Muscle of arm (tissue), 12 donors: ENCODE data around the gene ERAL1. TPM values are rescaled to one million over a fixed set of nuclear protein-coding genes. Genes with fewer than 3 reads are reported as not detected.

Source experiments
- polyA plus RNA-seq, 12 donors: library from polyadenylated mRNA; unstranded; fragments of 120-200 nt; gene quantifications; one replicate each; pipeline ENCODE4 v1.2.1, GENCODE V29; 2013; ENCODE audit not compliant: insufficient read length in 12 of 12

Gene ERAL1
- polyA plus RNA-seq, 12 donors: 40.2 to 105 (median 44.9) TPM; not detected in 1

Other genes starting within 250 kb of the ERAL1 start
- 10 to 100 TPM in 9 of 12 donors, 1 to 10 TPM in 2, not detected in 1; 8.0 to 32.5 (median 16.8) TPM for gene RSKR, start 240.8 kb upstream of the ERAL1 start, polyA plus RNA-seq
- gene BLTP2, start 209.9 kb upstream of the ERAL1 start, polyA plus RNA-seq: 10 to 100 TPM in 11 of 12 donors, not detected in 1; 47.5 to 88.6 (median 53.1) TPM
- 10 to 100 TPM in 11 of 12 donors, not detected in 1; 31.3 to 49.8 (median 39.7) TPM for gene SDF2, start 193.1 kb upstream of the ERAL1 start, polyA plus RNA-seq
- 10 to 100 TPM in 11 of 12 donors, not detected in 1; 36.7 to 76.8 (median 40.9) TPM for gene SUPT6H, start 192.8 kb upstream of the ERAL1 start, polyA plus RNA-seq
- gene PROCA1, start 143.1 kb upstream of the ERAL1 start, polyA plus RNA-seq: 1 to 10 TPM in 10 of 12 donors, not detected in 2; 1.6 to 9.0 (median 2.5) TPM
- 10 to 100 TPM in 11 of 12 donors, not detected in 1; 49.7 to 98.2 (median 66.4) TPM for gene RAB34, start 137.1 kb upstream of the ERAL1 start, polyA plus RNA-seq
- gene RPL23A, start 135.0 kb upstream of the ERAL1 start, polyA plus RNA-seq: 1,000 to 10,000 TPM in 9 of 12 donors, 100 to 1,000 TPM in 2, not detected in 1; 515 to 1,778 (median 1,509) TPM
- 1 to 10 TPM in 10 of 12 donors, not detected in 2; 2.5 to 5.4 (median 3.4) TPM for gene TLCD1, start 128.8 kb upstream of the ERAL1 start, polyA plus RNA-seq
- 1 to 10 TPM in 11 of 12 donors, not detected in 1; 1.8 to 7.8 (median 2.6) TPM for gene NEK8, start 126.2 kb upstream of the ERAL1 start, polyA plus RNA-seq
- gene TRAF4, start 111.0 kb upstream of the ERAL1 start, polyA plus RNA-seq: 10 to 100 TPM in 11 of 12 donors, not detected in 1; 39.4 to 93.0 (median 48.8) TPM
- 10 to 100 TPM in 11 of 12 donors, not detected in 1; 10.4 to 21.4 (median 12.9) TPM for gene FAM222B, start 12.2 kb upstream of the ERAL1 start, polyA plus RNA-seq
- gene FLOT2, start 42.7 kb downstream of the ERAL1 start, polyA plus RNA-seq: 10 to 100 TPM in 11 of 12 donors, not detected in 1; 49.5 to 78.9 (median 63.5) TPM
- gene DHRS13, start 48.1 kb downstream of the ERAL1 start, polyA plus RNA-seq: 1 to 10 TPM in 10 of 12 donors, not detected in 2; 2.1 to 4.9 (median 3.6) TPM
- gene PHF12, start 96.5 kb downstream of the ERAL1 start, polyA plus RNA-seq: 10 to 100 TPM in 11 of 12 donors, not detected in 1; 18.6 to 52.0 (median 28.9) TPM
- gene SEZ6, start 151.0 kb downstream of the ERAL1 start, polyA plus RNA-seq: under 1 TPM in 8 of 12 donors, not detected in 4; 0.07 to 0.70 (median 0.31) TPM
- 1 to 10 TPM in 9 of 12 donors, under 1 TPM in 1, not detected in 2; 0.97 to 2.1 (median 1.5) TPM for gene PIPOX, start 188.1 kb downstream of the ERAL1 start, polyA plus RNA-seq